ENCODE data around the gene NEFH. TPM values are rescaled to one million over a fixed set of nuclear protein-coding genes. Genes with fewer than 3 reads are reported as not detected.
"Not testable (repeated sequence)": the region's sequence is repeated elsewhere in the genome, so short reads cannot be mapped to it uniquely, and the experiment has no call there.

NEFH gene
- total RNA-seq, 1 experiment from 2014 or later, result not detected

- no peak for TF ChIP-seq REST (IDR thresholded peaks at IDR 0.05; ENCODE audit: low read depth)
- TF ChIP-seq POLR2A (IDR thresholded peaks at IDR 0.05; ENCODE audit: borderline replicate concordance, extremely low read depth, insufficient read depth, insufficient read length), result no peak
- TF ChIP-seq SRF (IDR thresholded peaks at IDR 0.05; ENCODE audit: low read depth), result no peak
- no peak for TF ChIP-seq ZFX (IDR thresholded peaks at IDR 0.05)
- TF ChIP-seq EGR1 (IDR thresholded peaks at IDR 0.05; ENCODE audit: low read depth), result no peak
These were observed 45.7 kb upstream of the NEFH start (continued) for GRCh38 chr22:29434288-29434687.

GRCh38 chr22:29435236-29436136 lies 44.5 kb upstream of the NEFH start:
- H2AFZ ChIP-seq (ENCODE audit: low read depth, low read length, poor library complexity, severe bottlenecking), result no peak overlapping the region
- intact Hi-C loops (cut with micrococcal nuclease), result no loop called here
- no peak overlapping the region for H3K9ac ChIP-seq (ENCODE audit: low read length)
- H4K20me1 ChIP-seq (ENCODE audit: insufficient read depth), result no peaks in the 10 kb centered on the region
- POLR2A ChIA-PET, result no interaction called here
- H3K4me3 ChIP-seq (replicated peaks in 1 of 2; ENCODE audit: low read depth in 1 of 2, low read length in 2 of 2), result no peak overlapping the region
- RAD21 ChIA-PET (ENCODE audit: low non-redundant PET in 1 of 2, low total read pairs in 2 of 2, uncharacterized antibody in 2 of 2, unreplicated experiment in 2 of 2), result no interaction called here
- H3K9me3 ChIP-seq (ENCODE audit: control insufficient read depth in 1 of 2, insufficient read depth in 1 of 2, low read depth in 1 of 2, low read length in 2 of 2), result no peaks in the 10 kb centered on the region
- TF ChIP-seq CBX3 (IDR thresholded peaks at IDR 0.05; ENCODE audit: low read depth), result no peak
- no peak for TF ChIP-seq EZH2phosphoT487 (IDR thresholded peaks at IDR 0.05; ENCODE audit: borderline replicate concordance)
- TF ChIP-seq ZNF274 (IDR thresholded peaks at IDR 0.05; ENCODE audit: low read depth, low read length), result no peak
- no TSS peak for BruUV-seq (replicated peaks)
- CTCF ChIA-PET, result no interaction called here
- H3K27me3 ChIP-seq (ENCODE audit: insufficient read depth, low read length), result 0 out of 2 replicates have a peak, but pooled peaks cover 7% of the 10 kb centered on the region
- H3K4me1 ChIP-seq (ENCODE audit: control insufficient read depth in 1 of 2, insufficient read depth in 2 of 2, low read length in 2 of 2), result no peaks in the 10 kb centered on the region
- H3K36me3 ChIP-seq (ENCODE audit: control insufficient read depth in 1 of 2, insufficient read depth in 2 of 2, low read length in 2 of 2), result no peaks in the 10 kb centered on the region
- ATAC-seq, result no peak
- H3K4me2 ChIP-seq (ENCODE audit: low read length), result no peak overlapping the region
- H3K27ac ChIP-seq (ENCODE audit: low read depth, low read length), result no peak overlapping the region
- no peak for DNase-seq (ENCODE audit: low read depth, low spot score)
- H3K79me2 ChIP-seq (ENCODE audit: insufficient read depth, low read length), result no peaks in the 10 kb centered on the region
- no peaks in the 10 kb centered on the region for H3K9me2 ChIP-seq (ENCODE audit: insufficient read depth)

GRCh38 chr22:29438283-29438682 lies 41.7 kb upstream of the NEFH start, which contains the start of gene RFPL1:
Gene RFPL1, plus strand, starts transcription at chr22:29438583.
- RAD21 ChIA-PET (ENCODE audit: low non-redundant PET in 1 of 2, low total read pairs in 2 of 2, uncharacterized antibody in 2 of 2, unreplicated experiment in 2 of 2); H3K4me3 ChIP-seq (replicated peaks in 1 of 2; ENCODE audit: low read depth in 1 of 2, low read length in 2 of 2); H4K20me1 ChIP-seq (ENCODE audit: insufficient read depth); H3K27ac ChIP-seq (ENCODE audit: low read depth, low read length); intact Hi-C loops (cut with micrococcal nuclease); DNase-seq (ENCODE audit: low read depth, low spot score); BruUV-seq (replicated peaks); ATAC-seq; H3K9ac ChIP-seq (ENCODE audit: low read length); H3K36me3 ChIP-seq (ENCODE audit: control insufficient read depth in 1 of 2, insufficient read depth in 2 of 2, low read length in 2 of 2); H3K79me2 ChIP-seq (ENCODE audit: insufficient read depth, low read length); H3K9me2 ChIP-seq (ENCODE audit: insufficient read depth); H3K4me2 ChIP-seq (ENCODE audit: low read length); H3K4me1 ChIP-seq (ENCODE audit: control insufficient read depth in 1 of 2, insufficient read depth in 2 of 2, low read length in 2 of 2); CTCF ChIA-PET; H3K27me3 ChIP-seq (ENCODE audit: insufficient read depth, low read length); POLR2A ChIA-PET; H3K9me3 ChIP-seq (ENCODE audit: control insufficient read depth in 1 of 2, insufficient read depth in 1 of 2, low read depth in 1 of 2, low read length in 2 of 2); H2AFZ ChIP-seq (ENCODE audit: low read depth, low read length, poor library complexity, severe bottlenecking): not testable (repeated sequence)
